Calu3 (cell line): ENCODE data around the gene C12orf42. TPM values are rescaled to one million over a fixed set of nuclear protein-coding genes. Genes with fewer than 3 reads are reported as not detected.

Source experiments
- BruUV-seq: library from RNA; stranded (reverse); fragments of 400-500 nt; replicated peaks from 2 replicates; lab custom pipeline; 2021; lab: Mats Ljungman, UMichigan
- CTCF ChIA-PET: fragments of 300-600 bp; sonication (Branson Sonifier 250); formaldehyde crosslinking; loops from one replicate; lab custom pipeline; 2022; ENCODE audit warnings: antibody characterized with exemption; lab: Charles Lee
- DNase-seq: peaks from one replicate; pipeline ENCODE4 v3.0.0; 2022
- H3K27ac Mint-ChIP-seq: one replicate; pipeline ENCODE4 v1.8.0; 2022; ENCODE audit warnings: mixed read lengths; ENCODE audit not compliant: unreplicated experiment
- H3K27me3 Mint-ChIP-seq: one replicate; pipeline ENCODE4 v1.8.0; 2022; ENCODE audit warnings: mixed read lengths; ENCODE audit not compliant: unreplicated experiment
- H3K36me3 Mint-ChIP-seq: one replicate; pipeline ENCODE4 v1.8.0; 2022; ENCODE audit warnings: mild to moderate bottlenecking, moderate library complexity, mixed read lengths; ENCODE audit not compliant: insufficient read depth, unreplicated experiment
- H3K4me1 Mint-ChIP-seq: one replicate; pipeline ENCODE4 v1.8.0; 2022; ENCODE audit warnings: mild to moderate bottlenecking, low read depth, mixed read lengths; ENCODE audit not compliant: unreplicated experiment
- H3K4me3 Mint-ChIP-seq: one replicate; pipeline ENCODE4 v1.8.0; 2022; ENCODE audit warnings: mild to moderate bottlenecking, low read depth, moderate library complexity, mixed read lengths; ENCODE audit not compliant: unreplicated experiment
- H3K9me3 Mint-ChIP-seq: one replicate; pipeline ENCODE4 v1.8.0; 2022; ENCODE audit warnings: low read depth, mixed read lengths; ENCODE audit not compliant: unreplicated experiment
- CTCF ChIP-seq: fragments of 200-600 bp; IDR thresholded peaks from one replicate; pipeline ENCODE4 v1.8.0; 2022; ENCODE audit warnings: antibody characterized with exemption; ENCODE audit not compliant: unreplicated experiment
- intact Hi-C: fragments of 100-400 bp; cut with micrococcal nuclease; formaldehyde crosslinking; loops from one replicate; pipeline ENCODE4 v1.10.0; 2022; ENCODE audit not compliant: unreplicated experiment
- total RNA-seq: library from RNA; stranded (reverse); gene quantifications from 2 replicates; pipeline ENCODE4 v1.2.3, GENCODE V29; 2022

The C12orf42 gene
- total RNA-seq, 1 experiment from 2014 or later = not detected

- no peaks in the 10 kb centered on the region for H3K27me3 Mint-ChIP-seq
- TF ChIP-seq CTCF = no peak
- no peaks in the 10 kb centered on the region for H3K36me3 Mint-ChIP-seq
- no TSS peak for BruUV-seq
- H3K9me3 Mint-ChIP-seq = peaks cover 16% of the 10 kb centered on the region
- H3K4me3 Mint-ChIP-seq = no peak overlapping the region
- CTCF ChIA-PET = no interaction called here
- no peaks in the 10 kb centered on the region for H3K4me1 Mint-ChIP-seq
- DNase-seq = no peak
- no peak overlapping the region for H3K27ac Mint-ChIP-seq
- intact Hi-C loops = no loop called here
These were observed 127.6 kb downstream of the C12orf42 start for GRCh38 chr12:103368167-103368566.

GRCh38 chr12:103354403-103354802, 141.4 kb downstream of the C12orf42 start:
- no peak for DNase-seq
- Mint-ChIP-seq H3K36me3 (no peaks in the 10 kb centered on the region), H3K27me3 (no peaks in the 10 kb centered on the region), H3K4me1 (no peaks in the 10 kb centered on the region), H3K4me3 (no peak overlapping the region), H3K9me3 (peaks cover 7% of the 10 kb centered on the region), H3K27ac (no peak overlapping the region)
- CTCF ChIA-PET = no interaction called here
- TF ChIP-seq CTCF = no peak
- intact Hi-C loops = no loop called here
- no TSS peak for BruUV-seq

GRCh38 chr12:103353913-103354312, 141.9 kb downstream of the C12orf42 start:
- H3K9me3 Mint-ChIP-seq = peaks cover 6% of the 10 kb centered on the region
- no peaks in the 10 kb centered on the region for H3K27me3 Mint-ChIP-seq
- no peak for TF ChIP-seq CTCF
- H3K4me3 Mint-ChIP-seq = no peak overlapping the region
- intact Hi-C loops = no loop called here
- DNase-seq = no peak
- H3K36me3 Mint-ChIP-seq = no peaks in the 10 kb centered on the region
- no peak overlapping the region for H3K27ac Mint-ChIP-seq
- no TSS peak for BruUV-seq
- CTCF ChIA-PET = no interaction called here
- H3K4me1 Mint-ChIP-seq = no peaks in the 10 kb centered on the region

- no peaks in the 10 kb centered on the region for H3K27me3 Mint-ChIP-seq
- CTCF ChIA-PET = no interaction called here
These were observed 145.7 kb downstream of the C12orf42 start for GRCh38 chr12:103350116-103350515.

More at GRCh38 chr12:103350116-103350515, 145.7 kb downstream of the C12orf42 start:
- DNase-seq = no peak
- no peak overlapping the region for H3K27ac Mint-ChIP-seq
- H3K36me3 Mint-ChIP-seq = no peaks in the 10 kb centered on the region
- H3K4me3 Mint-ChIP-seq = no peak overlapping the region
- H3K4me1 Mint-ChIP-seq = no peaks in the 10 kb centered on the region
- H3K9me3 Mint-ChIP-seq = peaks cover 6% of the 10 kb centered on the region
- intact Hi-C loops = no loop called here
- TF ChIP-seq CTCF = no peak
- no TSS peak for BruUV-seq
